Measurements from ENCODE around the gene GNAO1. TPM values are rescaled to one million over a fixed set of nuclear protein-coding genes. Genes with fewer than 3 reads are reported as not detected.

Gene GNAO1
- total and polyA plus RNA-seq, 8 donors, result 1.2 to 13.4 (median 4.8) TPM

GRCh38 chr16:56204816-56205215, 13.5 kb downstream of the GNAO1 start:
- Histone ChIP-seq H3K4me1 (peaks cover 0 to 4% (median 0%) of the 10 kb centered on the region in 3 donors), H3K36me3 (no peaks in the 10 kb centered on the region), H3K9me3 (no peaks in the 10 kb centered on the region), H3K4me3 (no peak overlapping the region), H3K27me3 (no peaks in the 10 kb centered on the region), H3K27ac (no peak overlapping the region)
- intact Hi-C loops (cut with DNase I), result no loop called here
- ATAC-seq (no peak), DNase-seq (no peak), FAIRE-seq (no peak)
- TF ChIP-seq CTCF (IDR thresholded peaks at IDR 0.05), result no peak
- WGBS, 2 donors, result 71% methylated on average over 4 of the region's 4 CpGs

GRCh38 chr16:56206951-56207350, 15.7 kb downstream of the GNAO1 start:
- Histone ChIP-seq H3K4me3 (no peak overlapping the region), H3K4me1 (peaks cover 0 to 2% (median 0%) of the 10 kb centered on the region in 3 donors), H3K27me3 (no peaks in the 10 kb centered on the region), H3K9me3 (no peaks in the 10 kb centered on the region), H3K27ac (no peak overlapping the region), H3K36me3 (no peaks in the 10 kb centered on the region)
- intact Hi-C loops (cut with DNase I), result no loop called here
- no peak for ATAC-seq
- 38 to 47% methylated on average over 1 of the region's 1 CpG for WGBS, 2 donors
- TF ChIP-seq CTCF (IDR thresholded peaks at IDR 0.05), result no peak
- no peak for FAIRE-seq
- no peak for DNase-seq

- intact Hi-C loops (cut with DNase I), result no loop called here
- ATAC-seq (no peak), DNase-seq (no peak), FAIRE-seq (no peak)
- no peak for TF ChIP-seq CTCF (IDR thresholded peaks at IDR 0.05)
- WGBS, 2 donors, result 45 to 46% methylated on average over 2 of the region's 2 CpGs
- Histone ChIP-seq H3K36me3 (no peaks in the 10 kb centered on the region), H3K4me3 (no peak overlapping the region), H3K27me3 (no peaks in the 10 kb centered on the region), H3K4me1 (no peaks in the 10 kb centered on the region), H3K9me3 (no peaks in the 10 kb centered on the region), H3K27ac (no peak overlapping the region)
These were observed 16.1 kb downstream of the GNAO1 start for GRCh38 chr16:56207421-56207820.

- Histone ChIP-seq H3K27me3 (no peaks in the 10 kb centered on the region), H3K4me3 (no peak overlapping the region), H3K4me1 (no peaks in the 10 kb centered on the region), H3K27ac (no peak overlapping the region), H3K36me3 (no peaks in the 10 kb centered on the region), H3K9me3 (no peaks in the 10 kb centered on the region)
- intact Hi-C loops (cut with DNase I), result no loop called here
- ATAC-seq (peak in 3 of 4 donors; percentile 43 to 69 (median 44)), FAIRE-seq (peak; percentile 37), DNase-seq (no peak)
- TF ChIP-seq CTCF (IDR thresholded peaks at IDR 0.05), result no peak
- WGBS, 2 donors, result 63 to 66% methylated on average over 7 of the region's 7 CpGs
These were observed 20.2 kb downstream of the GNAO1 start for GRCh38 chr16:56211435-56211981.

GRCh38 chr16:56212144-56212543, 20.9 kb downstream of the GNAO1 start:
- Histone ChIP-seq H3K4me1 (no peaks in the 10 kb centered on the region), H3K4me3 (no peak overlapping the region), H3K9me3 (no peaks in the 10 kb centered on the region), H3K27ac (no peak overlapping the region), H3K36me3 (no peaks in the 10 kb centered on the region), H3K27me3 (no peaks in the 10 kb centered on the region)
- no peak for FAIRE-seq
- no peak for ATAC-seq
- DNase-seq, result no peak
- no peak for TF ChIP-seq CTCF (IDR thresholded peaks at IDR 0.05)
- intact Hi-C loops (cut with DNase I), result no loop called here
- WGBS, 2 donors, result 60 to 69% methylated on average over 6 of the region's 6 CpGs
